A673 (cell line): ENCODE measurements around the gene COL11A2. TPM values are rescaled to one million over a fixed set of nuclear protein-coding genes. Genes with fewer than 3 reads are reported as not detected.
A peak's percentile ranks its signal among the peaks of the same experiment; 100 is the strongest.

Experiments used
- BruUV-seq: library from RNA; stranded (reverse); fragments of 400-500 nt; replicated peaks from 2 replicates; lab custom pipeline; 2021; lab: Mats Ljungman, UMichigan
- CTCF ChIA-PET: fragments of 300-600 bp; sonication (Branson Sonifier 250); formaldehyde crosslinking; loops from one replicate; lab custom pipeline; 2022; ENCODE audit warnings: antibody characterized with exemption; lab: Charles Lee
- POLR2A ChIA-PET: fragments of 300-600 bp; sonication (Branson Sonifier 250); formaldehyde crosslinking; loops from one replicate; lab custom pipeline; 2022; ENCODE audit warnings: antibody characterized with exemption; ENCODE audit not compliant: low non-redundant PET; lab: Charles Lee
- DNase-seq: peaks from one replicate; pipeline ENCODE4 v3.0.0-alpha.2; 2015; ENCODE audit warnings: low spot score
- H3K27ac ChIP-seq: fragments of 200-600 bp; sonication (generic); 2 replicates; pipeline ENCODE4 v1.5.1; 2016; ENCODE audit warnings: mixed run types, low read depth, mild to moderate bottlenecking, mixed read lengths, antibody characterized with exemption, low read length; ENCODE audit not compliant: poor library complexity, severe bottlenecking
- H3K27me3 ChIP-seq: fragments of 200-600 bp; sonication (generic); replicated peaks from 2 replicates; pipeline ENCODE4 v1.6.1; 2017; ENCODE audit warnings: mixed run types, low read depth, mild to moderate bottlenecking, mixed read lengths, antibody characterized with exemption, low read length; ENCODE audit not compliant: insufficient read depth, poor library complexity
- H3K36me3 ChIP-seq: fragments of 200-600 bp; sonication (generic); 2 replicates; pipeline ENCODE4 v1.6.1; 2016; ENCODE audit warnings: mixed run types, mild to moderate bottlenecking, mixed read lengths, antibody characterized with exemption, low read length; ENCODE audit not compliant: insufficient read depth, poor library complexity, severe bottlenecking
- H3K4me1 ChIP-seq: fragments of 200-600 bp; sonication (generic); 2 replicates; pipeline ENCODE4 v1.6.1; 2017; ENCODE audit warnings: mixed run types, mild to moderate bottlenecking, mixed read lengths, antibody characterized with exemption, low read length; ENCODE audit not compliant: insufficient read depth, poor library complexity, severe bottlenecking
- H3K4me3 ChIP-seq: fragments of 200-600 bp; sonication (generic); 2 replicates; pipeline ENCODE4 v1.5.1; 2016; ENCODE audit warnings: low read depth, mixed run types, mild to moderate bottlenecking, mixed read lengths, low read length; ENCODE audit not compliant: poor library complexity, severe bottlenecking
- H3K9me3 ChIP-seq: fragments of 200-600 bp; sonication (generic); 2 replicates; pipeline ENCODE4 v1.6.1; 2016; ENCODE audit warnings: mixed run types, low read depth, mild to moderate bottlenecking, mixed read lengths, antibody characterized with exemption, low read length; ENCODE audit not compliant: poor library complexity, severe bottlenecking
- EZH2 ChIP-seq: fragments of 200-600 bp; sonication (generic); IDR thresholded peaks from 2 replicates; pipeline ENCODE4 v1.6.1; 2017; ENCODE audit warnings: borderline replicate concordance, low read depth, mild to moderate bottlenecking, mixed read lengths, antibody characterized with exemption, low read length; ENCODE audit not compliant: poor library complexity, severe bottlenecking
- intact Hi-C: fragments of 100-400 bp; cut with micrococcal nuclease; formaldehyde crosslinking; loops from one replicate; pipeline ENCODE4 v1.10.0; 2022; ENCODE audit not compliant: unreplicated experiment
- total RNA-seq: library from RNA; stranded (reverse); gene quantifications from 2 replicates; pipeline ENCODE4 v1.2.3, GENCODE V29; 2021
- TF ChIP-seq, protein P1 (sequence below): fragments of 300-800, 200-600 bp; sonication (generic); conservative IDR thresholded peaks from 2 replicates; pipeline ENCODE4 v1.5.1; 2017; ENCODE audit warnings: low read depth, mild to moderate bottlenecking, antibody characterized with exemption, low read length, moderate library complexity, mixed read lengths

COL11A2 gene
- total RNA-seq, 1 experiment from 2014 or later = 1.6 TPM

GRCh38 chr6:33209856-33210255 lies 17.6 kb upstream of the COL11A2 start:
- ChIA-PET POLR2A (no interaction called here), CTCF (no interaction called here)
- intact Hi-C loops = loop anchor here (2.0 to 10.0 kb wide), 2 partner anchors 39 to 185 kb away; partner anchors contain the start of gene KIFC1

DNA sequence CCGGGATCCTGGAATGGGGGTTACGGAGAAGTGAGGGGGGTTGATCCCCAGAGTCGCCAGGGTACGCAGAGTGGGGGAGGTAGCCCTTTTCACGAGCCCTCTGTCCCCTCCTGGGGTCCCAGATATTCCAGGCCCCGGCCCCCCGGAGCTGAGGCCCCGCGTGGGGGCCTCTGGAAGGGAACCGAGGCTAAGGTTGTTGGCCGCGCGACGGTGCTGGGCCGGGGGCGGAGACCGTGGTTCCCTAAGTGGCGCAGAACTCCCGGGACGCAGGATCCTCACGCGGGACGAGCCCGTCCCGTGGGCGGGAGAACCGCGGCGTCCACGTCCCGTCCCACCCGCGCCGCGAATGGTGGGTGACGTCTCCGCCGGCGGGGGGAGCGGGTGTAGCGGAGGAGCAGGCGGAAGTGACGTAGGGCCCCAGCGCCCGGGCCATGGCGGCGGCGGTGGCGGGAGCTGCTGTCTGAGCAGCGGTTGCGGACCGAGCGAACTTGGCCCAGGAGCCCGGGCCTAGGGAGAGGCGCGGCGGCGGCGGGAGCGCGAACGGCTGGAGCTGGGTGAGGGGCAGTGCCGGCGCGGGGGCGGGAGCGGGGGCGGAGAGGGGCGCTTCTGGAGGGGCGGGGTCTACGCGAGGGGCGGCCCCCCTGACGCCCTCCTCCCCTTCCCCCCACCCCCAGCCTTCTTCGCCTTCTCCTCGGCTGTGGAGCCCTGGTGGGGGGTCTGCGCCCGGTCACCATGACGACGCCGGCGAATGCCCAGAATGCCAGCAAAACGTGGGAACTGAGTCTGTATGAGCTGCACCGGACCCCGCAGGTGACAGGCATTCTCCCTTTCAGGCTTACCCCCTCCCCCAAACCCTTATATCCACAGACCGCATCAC lies 16.1 kb upstream of the COL11A2 start, which contains the start of gene RING1:
Gene RING1 (plus strand): TSS at position 410 of the 877 bp plus-strand sequence. CDS start 323 bp downstream, at position 733.
- Histone ChIP-seq H3K27ac (peak within 1 kb of the TSS; percentile 98), H3K4me1 (peaks cover 42% of the 10 kb centered on the region), H3K27me3 (no peaks in the 10 kb centered on the region), H3K4me3 (peak within 1 kb of the TSS; percentile 96), H3K36me3 (peaks cover 19% of the 10 kb centered on the region), H3K9me3 (no peaks in the 10 kb centered on the region)
- TF ChIP-seq EZH2 = no peak
- TF ChIP-seq, protein P1, sequence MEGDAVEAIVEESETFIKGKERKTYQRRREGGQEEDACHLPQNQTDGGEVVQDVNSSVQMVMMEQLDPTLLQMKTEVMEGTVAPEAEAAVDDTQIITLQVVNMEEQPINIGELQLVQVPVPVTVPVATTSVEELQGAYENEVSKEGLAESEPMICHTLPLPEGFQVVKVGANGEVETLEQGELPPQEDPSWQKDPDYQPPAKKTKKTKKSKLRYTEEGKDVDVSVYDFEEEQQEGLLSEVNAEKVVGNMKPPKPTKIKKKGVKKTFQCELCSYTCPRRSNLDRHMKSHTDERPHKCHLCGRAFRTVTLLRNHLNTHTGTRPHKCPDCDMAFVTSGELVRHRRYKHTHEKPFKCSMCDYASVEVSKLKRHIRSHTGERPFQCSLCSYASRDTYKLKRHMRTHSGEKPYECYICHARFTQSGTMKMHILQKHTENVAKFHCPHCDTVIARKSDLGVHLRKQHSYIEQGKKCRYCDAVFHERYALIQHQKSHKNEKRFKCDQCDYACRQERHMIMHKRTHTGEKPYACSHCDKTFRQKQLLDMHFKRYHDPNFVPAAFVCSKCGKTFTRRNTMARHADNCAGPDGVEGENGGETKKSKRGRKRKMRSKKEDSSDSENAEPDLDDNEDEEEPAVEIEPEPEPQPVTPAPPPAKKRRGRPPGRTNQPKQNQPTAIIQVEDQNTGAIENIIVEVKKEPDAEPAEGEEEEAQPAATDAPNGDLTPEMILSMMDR = no peak
- intact Hi-C loops = loop anchor here (2.0 to 10.0 kb wide), 2 partner anchors 40 to 186 kb away; partner anchors contain the start of gene KIFC1
- ChIA-PET CTCF (no interaction called here), POLR2A (interaction anchor here (0.9 kb wide), 1 partner anchor 236 kb away, joined by 5 read pairs; no protein-coding TSS in a partner anchor)
- TSS peak; percentile 94 for BruUV-seq
- DNase-seq = peak; percentile 85

More at GRCh38 chr6:33209856-33210255, 17.6 kb upstream of the COL11A2 start:
- no peak for DNase-seq
- no peaks in the 10 kb centered on the region for H3K27me3 ChIP-seq
- peaks cover 32% of the 10 kb centered on the region for H3K4me1 ChIP-seq
- H3K36me3 ChIP-seq = peaks cover 11% of the 10 kb centered on the region
- no peak for TF ChIP-seq EZH2
- TF ChIP-seq, protein P1 = no peak
- H3K9me3 ChIP-seq = no peaks in the 10 kb centered on the region
- H3K4me3 ChIP-seq = no peak overlapping the region
- no peak overlapping the region for H3K27ac ChIP-seq
- BruUV-seq = no TSS peak

DNA sequence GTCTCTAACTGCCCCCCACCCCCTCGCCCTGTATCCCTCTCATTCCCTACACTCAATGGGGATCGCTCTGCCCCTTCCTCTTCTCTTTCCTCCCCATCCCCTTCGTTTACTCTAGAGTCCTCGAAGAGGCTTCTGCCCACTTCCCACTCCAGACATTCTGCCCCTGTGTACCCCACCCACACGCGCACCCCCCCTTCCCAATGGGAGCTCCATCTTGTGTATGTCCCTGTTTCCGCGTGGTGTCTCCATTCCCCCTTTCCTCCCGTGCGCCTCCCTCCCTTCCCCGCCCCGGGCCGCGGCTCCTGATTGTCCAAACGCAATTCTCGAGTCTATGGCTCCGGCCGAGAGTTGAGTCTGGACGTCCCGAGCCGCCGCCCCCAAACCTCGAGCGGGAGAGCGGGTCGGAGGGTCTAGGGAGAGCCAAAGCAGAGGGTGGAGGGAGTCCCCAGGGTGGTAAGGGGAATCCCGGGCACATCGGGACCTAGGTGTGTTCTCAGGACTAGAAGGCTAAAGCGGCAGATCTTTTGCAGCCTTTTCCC lies 15.4 kb upstream of the COL11A2 start:
- BruUV-seq = no TSS peak
- ChIA-PET CTCF (no interaction called here), POLR2A (no interaction called here)
- intact Hi-C loops = loop anchor here (2.0 to 10.0 kb wide), 2 partner anchors 41 to 187 kb away; partner anchors contain the start of gene KIFC1
- Histone ChIP-seq H3K27me3 (no peaks in the 10 kb centered on the region), H3K9me3 (no peaks in the 10 kb centered on the region), H3K27ac (peak overlapping the region; percentile 98), H3K4me1 (peaks cover 37% of the 10 kb centered on the region), H3K36me3 (peaks cover 26% of the 10 kb centered on the region), H3K4me3 (peak overlapping the region; percentile 96)
- TF ChIP-seq EZH2 = no peak
- TF ChIP-seq, protein P1 = no peak
- peak; percentile 51 for DNase-seq
